BLaER1 (cell line): ENCODE measurements around the gene BHLHE41.
A peak's percentile ranks its signal among the peaks of the same experiment; 100 is the strongest.

Experiments used
- H3K27ac ChIP-seq: shearing (Covaris generic); formaldehyde crosslinking; 2 replicates; pipeline ENCODE4 v1.8.1; 2022
- H3K27me3 ChIP-seq: shearing (Covaris generic); formaldehyde crosslinking; 2 replicates; pipeline ENCODE4 v1.8.1; 2022
- H3K36me3 ChIP-seq: shearing (Covaris generic); formaldehyde crosslinking; 2 replicates; pipeline ENCODE4 v1.8.1; 2022
- H3K4me1 ChIP-seq: shearing (Covaris generic); formaldehyde crosslinking; 2 replicates; pipeline ENCODE4 v1.8.1; 2022
- H3K4me2 ChIP-seq: shearing (Covaris generic); formaldehyde crosslinking; 2 replicates; pipeline ENCODE4 v1.8.1; 2022
- H3K4me3 ChIP-seq: shearing (Covaris generic); formaldehyde crosslinking; 2 replicates; pipeline ENCODE4 v1.8.1; 2022
- H3K9ac ChIP-seq: shearing (Covaris generic); formaldehyde crosslinking; 2 replicates; pipeline ENCODE4 v1.8.1; 2022
- H3K9me3 ChIP-seq: shearing (Covaris generic); formaldehyde crosslinking; 2 replicates; pipeline ENCODE4 v1.8.1; 2022
- H4K20me1 ChIP-seq: shearing (Covaris generic); formaldehyde crosslinking; 2 replicates; pipeline ENCODE4 v1.8.1; 2022
- Cebpa-rat ChIP-seq: shearing (Covaris generic); IDR thresholded peaks from 2 replicates; pipeline ENCODE4 v1.8.1; 2022

The BHLHE41 gene

DNA sequence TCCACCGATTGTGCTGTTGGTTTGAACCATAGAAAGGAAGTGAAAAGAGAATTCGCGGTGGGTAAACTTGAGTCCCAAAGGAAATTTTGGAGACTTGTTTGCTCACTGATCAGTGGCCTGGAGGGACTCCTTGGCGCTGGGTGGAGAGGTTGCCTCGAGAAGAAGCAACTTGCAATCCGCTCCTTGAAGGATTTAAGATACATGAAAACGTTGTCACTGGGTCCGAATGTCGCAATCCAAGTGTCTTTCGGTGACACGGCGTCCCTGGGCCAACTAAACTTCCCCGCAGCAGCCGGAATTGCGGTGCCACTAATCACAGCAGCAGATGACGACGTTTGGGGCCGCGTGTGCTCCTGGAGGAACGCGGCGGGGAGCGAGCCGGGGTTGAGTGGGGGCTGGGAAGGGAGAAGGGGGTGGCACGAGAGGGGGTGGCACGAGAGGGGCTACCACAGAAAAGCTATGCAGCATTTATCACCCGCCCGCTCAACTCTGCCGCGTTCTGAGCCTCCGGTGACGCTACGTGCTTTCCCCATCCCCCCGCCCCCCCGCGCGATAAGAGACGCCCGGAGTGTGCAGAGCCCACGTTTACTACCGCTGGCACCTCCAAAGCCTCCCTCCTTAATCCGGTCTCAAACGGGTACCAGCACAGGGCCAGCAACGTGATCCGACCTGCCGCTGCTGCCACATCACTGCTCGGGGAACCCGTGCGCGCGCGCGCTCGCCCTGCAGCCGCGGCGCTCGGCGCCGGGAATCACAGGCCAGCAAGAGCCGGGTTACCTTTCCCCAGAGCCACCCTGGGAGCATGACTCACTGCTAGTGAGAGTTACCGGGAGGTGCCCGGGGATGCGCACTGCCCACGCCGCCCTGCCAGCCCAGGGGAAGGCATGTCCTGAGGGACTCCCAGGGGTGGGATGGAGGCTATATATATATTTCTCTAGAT, 833 bp upstream of the BHLHE41 start:
- Histone ChIP-seq H3K36me3 (no peaks in the 10 kb centered on the region), H3K9me3 (no peaks in the 10 kb centered on the region), H3K4me3 (peak overlapping the region; percentile 65), H3K4me2 (peak overlapping the region; percentile 89), H3K27me3 (peaks cover 98% of the 10 kb centered on the region), H3K4me1 (peaks cover 33% of the 10 kb centered on the region), H3K9ac (no peak overlapping the region), H4K20me1 (peaks cover 62% of the 10 kb centered on the region), H3K27ac (no peak overlapping the region)
- TF ChIP-seq Cebpa-rat = peak; percentile 83

DNA sequence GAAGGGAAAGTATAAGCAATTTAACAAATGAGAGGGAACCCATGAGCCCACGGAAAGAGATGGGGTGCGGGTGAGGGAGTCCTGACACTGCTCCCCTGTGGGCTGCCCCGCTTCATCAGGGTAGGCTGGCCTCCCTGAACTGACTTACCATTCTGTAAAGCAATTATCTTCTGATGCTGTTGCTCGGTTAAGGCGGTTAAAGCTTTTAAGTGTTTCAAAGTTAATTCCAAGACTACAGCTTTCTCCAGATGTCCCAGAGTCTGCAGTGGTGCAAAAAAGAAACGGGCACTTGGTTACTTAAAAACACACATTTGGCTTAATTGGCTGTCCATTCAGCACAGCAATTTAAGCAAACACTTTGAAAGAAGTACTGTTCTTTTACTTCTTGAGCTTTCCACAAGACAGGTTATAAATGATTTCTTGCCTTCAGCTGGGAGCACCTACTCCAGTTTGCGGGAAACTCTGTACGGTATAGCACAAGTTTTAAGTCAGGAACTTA, 1.3 kb downstream of the BHLHE41 start:
- no peaks in the 10 kb centered on the region for H3K9me3 ChIP-seq
- no peak for TF ChIP-seq Cebpa-rat
- no peak overlapping the region for H3K27ac ChIP-seq
- peaks cover 33% of the 10 kb centered on the region for H3K4me1 ChIP-seq
- peaks cover 67% of the 10 kb centered on the region for H4K20me1 ChIP-seq
- no peak overlapping the region for H3K9ac ChIP-seq
- H3K4me3 ChIP-seq = no peak overlapping the region
- no peaks in the 10 kb centered on the region for H3K36me3 ChIP-seq
- peaks cover 94% of the 10 kb centered on the region for H3K27me3 ChIP-seq
- no peak overlapping the region for H3K4me2 ChIP-seq

DNA sequence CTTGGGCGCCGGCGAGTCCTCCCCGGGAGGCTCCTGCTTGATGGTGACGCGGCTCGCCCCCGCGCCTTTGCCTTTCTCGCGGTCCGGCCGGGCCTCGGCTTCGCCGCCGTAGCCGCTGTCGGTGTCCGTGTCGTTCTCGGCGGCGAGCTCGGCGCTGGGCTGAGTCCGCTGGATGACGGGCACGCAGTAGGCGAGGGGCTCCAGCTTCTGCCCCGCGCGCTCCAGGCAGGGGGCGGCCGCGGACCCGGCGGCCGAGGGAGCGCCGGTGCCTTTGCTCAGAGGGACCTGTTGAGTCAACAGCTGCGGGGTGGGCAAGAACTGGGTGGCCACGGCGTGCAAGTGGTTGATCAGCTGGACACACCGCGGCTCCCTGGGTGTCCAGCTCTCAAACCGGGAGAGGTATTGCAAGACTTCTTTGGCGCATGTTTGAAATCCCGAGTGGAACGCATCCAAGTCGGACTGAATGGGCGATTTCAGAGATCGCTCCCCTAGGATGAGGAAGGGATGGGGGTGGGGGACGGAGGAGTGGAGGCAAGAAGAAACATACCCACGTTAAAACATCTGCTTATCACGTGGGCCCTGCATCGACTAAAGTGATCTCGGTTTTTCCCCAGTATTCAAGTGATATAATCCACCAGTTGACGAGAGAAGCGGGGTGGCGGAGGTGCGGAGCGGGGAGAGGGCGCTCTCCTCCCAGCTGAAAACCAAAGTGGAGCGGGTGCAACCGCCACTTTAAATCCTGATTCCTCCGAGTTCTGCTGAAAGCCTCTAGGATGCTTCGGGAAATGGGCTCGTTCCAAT, 2.0 kb downstream of the BHLHE41 start:
- H3K9me3 ChIP-seq = no peaks in the 10 kb centered on the region
- H3K9ac ChIP-seq = no peak overlapping the region
- peaks cover 67% of the 10 kb centered on the region for H4K20me1 ChIP-seq
- no peaks in the 10 kb centered on the region for H3K36me3 ChIP-seq
- H3K4me2 ChIP-seq = peak overlapping the region; percentile 89
- TF ChIP-seq Cebpa-rat = no peak
- H3K4me1 ChIP-seq = peaks cover 33% of the 10 kb centered on the region
- H3K27me3 ChIP-seq = peaks cover 91% of the 10 kb centered on the region
- peak overlapping the region; percentile 64 for H3K4me3 ChIP-seq
- H3K27ac ChIP-seq = no peak overlapping the region

DNA sequence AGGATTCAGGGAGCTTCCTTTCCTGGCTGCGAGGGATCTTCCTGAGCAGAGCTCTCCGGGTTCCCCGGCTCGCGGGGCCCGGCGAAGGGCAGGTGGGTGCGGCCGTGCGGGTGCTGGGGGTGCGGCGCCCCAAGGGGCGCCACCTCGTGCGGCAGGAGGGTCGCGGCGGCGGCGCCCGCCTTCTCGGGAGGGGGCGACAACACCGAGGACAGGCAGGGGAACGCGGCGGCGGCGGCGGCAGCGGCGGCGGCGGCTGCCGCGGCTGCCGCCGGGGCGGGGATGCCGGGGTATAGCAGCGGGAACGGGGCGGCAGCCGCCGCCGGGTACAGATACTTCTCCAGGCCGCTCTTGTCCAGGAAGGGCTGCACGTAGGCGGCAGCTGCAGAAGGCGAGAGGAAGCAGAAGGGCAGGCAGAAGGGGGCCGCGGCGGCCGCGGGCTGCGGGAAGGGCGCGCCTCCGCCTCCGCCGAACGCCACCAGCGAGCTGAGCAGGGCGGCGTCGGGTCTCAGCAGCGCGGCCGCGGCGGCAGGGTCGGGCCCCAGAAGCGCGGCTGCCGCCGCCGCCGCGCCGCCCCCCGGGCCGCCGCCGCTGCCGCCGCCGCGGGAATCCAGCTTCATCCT, 2.7 kb downstream of the BHLHE41 start:
- no peak overlapping the region for H3K9ac ChIP-seq
- no peak for TF ChIP-seq Cebpa-rat
- peaks cover 88% of the 10 kb centered on the region for H3K27me3 ChIP-seq
- H3K36me3 ChIP-seq = no peaks in the 10 kb centered on the region
- peaks cover 33% of the 10 kb centered on the region for H3K4me1 ChIP-seq
- H3K4me2 ChIP-seq = peak overlapping the region; percentile 89
- peak overlapping the region; percentile 64 for H3K4me3 ChIP-seq
- H3K27ac ChIP-seq = no peak overlapping the region
- H4K20me1 ChIP-seq = peaks cover 64% of the 10 kb centered on the region
- no peaks in the 10 kb centered on the region for H3K9me3 ChIP-seq

DNA sequence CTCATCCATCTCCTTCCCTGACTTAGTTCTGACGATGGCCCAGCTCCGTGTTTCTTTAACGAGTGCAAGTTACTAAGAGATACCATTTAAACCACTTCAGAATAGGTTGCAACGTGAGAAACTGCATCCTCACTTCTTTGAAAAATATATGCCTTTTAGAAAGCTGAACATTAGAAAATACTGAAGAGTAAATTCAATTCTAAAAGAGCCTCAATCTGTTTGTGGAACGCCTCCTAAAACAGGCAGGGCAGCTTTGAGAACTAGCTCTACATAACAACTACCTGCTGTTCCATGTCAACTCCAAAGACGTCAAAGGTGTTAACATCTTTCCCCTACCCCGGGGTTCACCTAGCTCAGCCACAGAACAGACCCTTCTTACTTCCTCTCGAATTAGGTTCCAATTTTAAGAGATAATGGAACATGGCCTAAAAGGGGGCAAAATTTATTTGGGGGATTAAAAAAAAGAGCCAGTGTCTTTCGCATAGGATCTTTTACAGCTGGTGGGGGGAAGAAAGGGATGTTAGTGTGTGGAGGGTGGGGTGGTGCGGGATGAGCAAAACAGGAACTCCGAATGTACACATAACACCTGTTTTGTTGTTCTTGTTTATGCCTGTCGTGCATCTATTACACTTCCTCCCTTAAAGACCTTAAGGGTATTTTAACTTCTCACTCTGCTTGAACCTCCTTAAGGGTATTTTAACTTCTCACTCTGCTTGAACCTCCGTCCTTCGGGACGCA, 3.3 kb downstream of the BHLHE41 start:
- Histone ChIP-seq H3K9me3 (no peaks in the 10 kb centered on the region), H3K4me1 (peaks cover 33% of the 10 kb centered on the region), H3K4me2 (peak overlapping the region; percentile 89), H3K27me3 (peaks cover 82% of the 10 kb centered on the region), H3K27ac (no peak overlapping the region), H3K4me3 (peak overlapping the region; percentile 64), H3K9ac (no peak overlapping the region), H3K36me3 (no peaks in the 10 kb centered on the region), H4K20me1 (peaks cover 58% of the 10 kb centered on the region)
- no peak for TF ChIP-seq Cebpa-rat

DNA sequence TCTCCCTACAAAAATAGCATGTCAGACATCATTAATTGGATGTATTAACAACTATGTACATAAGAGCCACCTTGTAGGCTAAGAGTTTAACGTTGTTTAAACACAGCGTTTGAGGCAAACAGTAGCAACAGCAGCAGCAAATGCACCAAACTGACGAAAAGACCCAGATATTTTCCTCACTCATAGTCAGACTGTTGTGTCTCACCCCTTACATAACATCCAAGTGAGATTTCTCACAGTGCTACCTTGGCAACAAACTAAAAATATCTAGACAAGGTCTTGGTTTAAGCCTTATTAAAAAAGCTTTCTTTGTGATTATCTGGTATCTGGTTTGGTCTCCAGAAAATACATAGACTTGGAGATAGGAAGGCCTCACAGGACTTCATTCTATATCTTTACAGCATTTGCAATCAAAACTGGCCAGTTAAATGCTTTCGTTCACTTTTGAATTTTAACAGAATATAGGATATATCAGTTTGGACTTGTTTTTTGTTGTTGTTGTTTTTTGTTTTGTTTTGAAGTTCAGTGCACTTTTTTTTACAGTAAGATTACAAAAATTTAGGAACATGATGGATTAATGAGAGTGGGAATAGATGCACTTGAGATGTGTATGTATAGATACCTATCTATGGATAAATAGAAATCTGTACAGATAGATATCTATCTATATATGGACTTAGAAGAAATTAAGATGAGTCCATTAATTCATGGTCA, 4.1 kb downstream of the BHLHE41 start:
- Histone ChIP-seq H4K20me1 (peaks cover 50% of the 10 kb centered on the region), H3K9ac (no peak overlapping the region), H3K27me3 (peaks cover 77% of the 10 kb centered on the region), H3K9me3 (no peaks in the 10 kb centered on the region), H3K27ac (no peak overlapping the region), H3K4me2 (no peak overlapping the region), H3K4me3 (no peak overlapping the region), H3K36me3 (no peaks in the 10 kb centered on the region), H3K4me1 (peaks cover 25% of the 10 kb centered on the region)
- TF ChIP-seq Cebpa-rat = no peak

DNA sequence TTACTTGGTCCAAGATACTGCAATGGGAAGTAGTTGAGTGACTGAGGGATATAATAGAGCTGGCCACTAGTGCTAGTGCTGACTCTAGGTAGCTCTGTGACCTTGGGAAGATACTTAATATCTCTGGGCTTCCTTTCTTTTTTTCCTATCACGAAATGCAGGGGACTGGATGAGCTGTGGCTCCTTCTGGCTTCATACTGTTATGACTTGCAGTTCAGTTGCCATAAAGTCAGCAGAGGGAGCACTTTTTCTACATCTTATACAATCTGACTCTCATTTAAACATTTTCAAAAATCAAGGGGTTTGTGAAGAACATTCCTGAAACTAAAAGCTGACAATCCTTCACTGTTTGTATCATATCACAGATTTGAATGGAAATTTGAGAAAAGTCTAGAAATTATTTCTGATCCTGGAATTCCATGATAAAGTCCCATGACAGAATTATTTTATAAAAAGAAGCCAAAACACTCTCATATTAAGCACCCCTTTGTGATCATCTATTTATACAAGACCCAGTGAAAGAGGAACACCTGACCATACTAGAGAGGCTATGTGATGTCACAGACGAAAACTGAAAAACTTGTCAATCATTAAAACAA, 5.3 kb downstream of the BHLHE41 start:
- Histone ChIP-seq H3K9ac (no peak overlapping the region), H3K27ac (no peak overlapping the region), H3K4me1 (peaks cover 16% of the 10 kb centered on the region), H4K20me1 (peaks cover 41% of the 10 kb centered on the region), H3K36me3 (no peaks in the 10 kb centered on the region), H3K9me3 (no peaks in the 10 kb centered on the region), H3K4me2 (no peak overlapping the region), H3K27me3 (peaks cover 77% of the 10 kb centered on the region), H3K4me3 (no peak overlapping the region)
- TF ChIP-seq Cebpa-rat = no peak

DNA sequence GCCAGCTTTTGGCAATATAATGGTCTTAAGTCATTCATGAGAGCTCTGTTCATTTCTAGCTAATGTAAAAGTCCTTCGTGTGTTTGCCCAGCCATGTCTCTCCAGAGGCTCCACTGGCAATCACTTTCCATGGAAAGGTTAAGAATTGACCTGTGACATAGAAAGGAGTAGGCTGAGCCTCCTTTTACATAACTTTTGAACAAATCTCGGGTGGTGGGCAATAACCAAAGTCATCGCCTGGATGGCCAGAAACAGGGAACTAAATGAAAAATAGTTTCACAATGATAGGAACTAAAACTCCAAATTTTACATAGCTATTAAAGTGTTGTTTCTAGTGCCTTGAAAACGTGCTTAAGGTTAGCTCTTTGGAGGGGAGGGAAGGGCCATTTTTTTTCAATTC, 6.5 kb downstream of the BHLHE41 start:
- no peak overlapping the region for H3K9ac ChIP-seq

More for the DNA sequence above, 6.5 kb downstream of the BHLHE41 start:
- no peaks in the 10 kb centered on the region for H3K9me3 ChIP-seq
- no peaks in the 10 kb centered on the region for H3K36me3 ChIP-seq
- no peak for TF ChIP-seq Cebpa-rat
- peaks cover 25% of the 10 kb centered on the region for H3K4me1 ChIP-seq
- no peak overlapping the region for H3K4me3 ChIP-seq
- H4K20me1 ChIP-seq = peaks cover 32% of the 10 kb centered on the region
- H3K27me3 ChIP-seq = peaks cover 77% of the 10 kb centered on the region
- no peak overlapping the region for H3K4me2 ChIP-seq
- no peak overlapping the region for H3K27ac ChIP-seq
